ENCODE results near the gene LITAF. TPM values are rescaled to one million over a fixed set of nuclear protein-coding genes. Genes with fewer than 3 reads are reported as not detected.
"Not testable (repeated sequence)": the region's sequence is repeated elsewhere in the genome, so short reads cannot be mapped to it uniquely, and the experiment has no call there.

Gene LITAF
- total RNA-seq, 6 experiments from 2014 or later: 114 to 143 (median 135) TPM

GRCh38 chr16:11510178-11510973 is 76.3 kb downstream of the LITAF start:
- no peak overlapping the region for H3K4me3 Mint-ChIP-seq
- peaks cover 12% of the 10 kb centered on the region for H3K4me1 Mint-ChIP-seq (ENCODE audit: low read depth)
- no peak overlapping the region for H3K27ac Mint-ChIP-seq
- H3K27me3 Mint-ChIP-seq (ENCODE audit: insufficient read depth): peaks cover 5% of the 10 kb centered on the region; the same call in 1 of the 2 replicates
- no peak for TF ChIP-seq CTCF (IDR thresholded peaks at IDR 0.05)
- no peaks in the 10 kb centered on the region for H3K9me3 Mint-ChIP-seq
- no peaks in the 10 kb centered on the region for H3K36me3 Mint-ChIP-seq (ENCODE audit: low read depth)
- DNase-seq: no peak

GRCh38 chr16:11507991-11508390 is 78.7 kb downstream of the LITAF start:
- Mint-ChIP-seq H3K27ac (peak overlapping the region; percentile 53), H3K9me3 (no peaks in the 10 kb centered on the region), H3K4me3 (no peak overlapping the region), H3K4me1 (ENCODE audit: low read depth) (peaks cover 12% of the 10 kb centered on the region), H3K27me3 (ENCODE audit: insufficient read depth) (peaks cover 3% of the 10 kb centered on the region), H3K36me3 (ENCODE audit: low read depth) (no peaks in the 10 kb centered on the region)
- TF ChIP-seq CTCF (IDR thresholded peaks at IDR 0.05): no peak
- peak; percentile 37 for DNase-seq

GRCh38 chr16:11507350-11507749 is 79.4 kb downstream of the LITAF start:
- H3K36me3 Mint-ChIP-seq (ENCODE audit: low read depth): no peaks in the 10 kb centered on the region
- H3K4me1 Mint-ChIP-seq (ENCODE audit: low read depth): peaks cover 12% of the 10 kb centered on the region
- no peaks in the 10 kb centered on the region for H3K9me3 Mint-ChIP-seq
- no peak overlapping the region for H3K4me3 Mint-ChIP-seq
- peaks cover 3% of the 10 kb centered on the region for H3K27me3 Mint-ChIP-seq (ENCODE audit: insufficient read depth)
- no peak for TF ChIP-seq CTCF (IDR thresholded peaks at IDR 0.05)
- DNase-seq: no peak
- H3K27ac Mint-ChIP-seq: no peak overlapping the region

GRCh38 chr16:11506741-11507305 is 79.9 kb downstream of the LITAF start:
- H3K27ac Mint-ChIP-seq: no peak overlapping the region
- H3K4me3 Mint-ChIP-seq: no peak overlapping the region
- H3K36me3 Mint-ChIP-seq (ENCODE audit: low read depth): no peaks in the 10 kb centered on the region
- H3K27me3 Mint-ChIP-seq (ENCODE audit: insufficient read depth): peaks cover 3% of the 10 kb centered on the region
- H3K9me3 Mint-ChIP-seq: no peaks in the 10 kb centered on the region
- 0 out of 2 replicates have a peak, but pooled peaks have one; percentile 8 for TF ChIP-seq CTCF (IDR thresholded peaks at IDR 0.05)
- peaks cover 12% of the 10 kb centered on the region for H3K4me1 Mint-ChIP-seq (ENCODE audit: low read depth)
- no peak for DNase-seq

GRCh38 chr16:11504261-11504660 is 82.5 kb downstream of the LITAF start:
- not testable (repeated sequence) for H3K27me3 Mint-ChIP-seq (ENCODE audit: insufficient read depth); H3K4me3 Mint-ChIP-seq; DNase-seq; H3K27ac Mint-ChIP-seq; H3K36me3 Mint-ChIP-seq (ENCODE audit: low read depth); H3K9me3 Mint-ChIP-seq
- H3K4me1 Mint-ChIP-seq (ENCODE audit: low read depth): peaks cover 12% of the 10 kb centered on the region

- no peak for DNase-seq
- Mint-ChIP-seq H3K4me1 (ENCODE audit: low read depth) (peaks cover 10% of the 10 kb centered on the region), H3K9me3 (no peaks in the 10 kb centered on the region), H3K27me3 (ENCODE audit: insufficient read depth) (peaks cover 3% of the 10 kb centered on the region), H3K4me3 (no peak overlapping the region), H3K27ac (no peak overlapping the region), H3K36me3 (ENCODE audit: low read depth) (no peaks in the 10 kb centered on the region)
- TF ChIP-seq CTCF (IDR thresholded peaks at IDR 0.05): no peak
These were observed 83.2 kb downstream of the LITAF start for GRCh38 chr16:11503566-11503965.

Data from HFFc6 (cell line).